Hepatocyte (in vitro differentiated cells): ENCODE measurements around the gene BTG1. TPM values are rescaled to one million over a fixed set of nuclear protein-coding genes. Genes with fewer than 3 reads are reported as not detected.

ENCODE experiments used
- DNase-seq: peaks from one replicate; pipeline ENCODE4 v3.0.0-alpha.2; 2016; ENCODE audit warnings: low spot score
- H2AFZ ChIP-seq: fragments of 200-600 bp; sonication (generic); 2 replicates; pipeline ENCODE4 v1.6.0; 2016; ENCODE audit warnings: antibody characterized with exemption, mild to moderate bottlenecking
- H3K27ac ChIP-seq: fragments of 200-600 bp; sonication (generic); 2 replicates; pipeline ENCODE4 v1.5.1; 2016; ENCODE audit warnings: mild to moderate bottlenecking
- H3K27me3 ChIP-seq: fragments of 200-600 bp; sonication (generic); 2 replicates; pipeline ENCODE4 v1.6.1; 2016
- H3K36me3 ChIP-seq: fragments of 200-600 bp; sonication (generic); replicated peaks from 2 replicates; pipeline ENCODE4 v1.5.1; 2016; ENCODE audit warnings: low read depth; ENCODE audit not compliant: insufficient read depth
- H3K4me1 ChIP-seq: fragments of 200-600 bp; sonication (generic); 2 replicates; pipeline ENCODE4 v1.5.1; 2016; ENCODE audit warnings: mild to moderate bottlenecking, moderate library complexity; ENCODE audit not compliant: insufficient read depth
- H3K4me2 ChIP-seq: fragments of 200-600 bp; sonication (generic); 2 replicates; pipeline ENCODE4 v1.6.0; 2016
- H3K4me3 ChIP-seq: fragments of 200-600 bp; sonication (generic); 2 replicates; pipeline ENCODE4 v1.5.1; 2016; ENCODE audit warnings: mild to moderate bottlenecking
- H3K79me2 ChIP-seq: fragments of 200-600 bp; sonication (generic); 2 replicates; pipeline ENCODE4 v1.6.0; 2017; ENCODE audit warnings: mild to moderate bottlenecking
- H3K9me2 ChIP-seq: fragments of 200-600 bp; sonication (generic); replicated peaks from 2 replicates; pipeline ENCODE4 v1.6.0; 2017; ENCODE audit warnings: mild to moderate bottlenecking; ENCODE audit not compliant: insufficient read depth
- H3K9me3 ChIP-seq: fragments of 200-600 bp; sonication (generic); 2 replicates; pipeline ENCODE4 v1.5.1; 2016; ENCODE audit warnings: low read depth, mild to moderate bottlenecking
- H4K20me1 ChIP-seq: fragments of 200-600 bp; sonication (generic); 2 replicates; pipeline ENCODE4 v1.6.0; 2016; ENCODE audit warnings: mild to moderate bottlenecking; ENCODE audit not compliant: insufficient read depth, poor library complexity, severe bottlenecking
- EZH2 ChIP-seq: fragments of 200-600 bp; sonication (generic); IDR thresholded peaks from 2 replicates; pipeline ENCODE4 v1.6.1; 2016; ENCODE audit warnings: antibody characterized with exemption, mild to moderate bottlenecking, borderline replicate concordance
- EZH2phosphoT487 ChIP-seq: fragments of 200-600 bp; sonication (generic); IDR thresholded peaks from one replicate; pipeline ENCODE4 v1.6.1; 2018; ENCODE audit warnings: antibody characterized with exemption, mild to moderate bottlenecking, low read depth, moderate library complexity; ENCODE audit not compliant: unreplicated experiment, severe bottlenecking
- WGBS: methylation state at CpG from one replicate; pipeline ENCODE4 v1.1.6; 2016; ENCODE audit warnings: low lambda C conversion rate; ENCODE audit errors: missing lambda C conversion rate; 5-methylcytosine and 5-hydroxymethylcytosine counted together
- polyA plus RNA-seq: library from polyadenylated mRNA; unstranded; fragments of >200 nt; fragmentation: Nextera tagmentation; extraction: Ambion mirVana; gene quantifications from 2 replicates; pipeline ENCODE4 v1.2.1, GENCODE V29; 2016
- total RNA-seq: library from RNA; depleted of rRNA; stranded (reverse); fragments of >200 nt; gene quantifications from 2 replicates; pipeline ENCODE4 v1.2.3, GENCODE V29; 2014
- TF ChIP-seq, protein P1 (sequence below): fragments of 200-600 bp; sonication (generic); IDR thresholded peaks from 2 replicates; pipeline ENCODE4 v1.5.1; 2016; ENCODE audit warnings: antibody characterized with exemption, mild to moderate bottlenecking; ENCODE audit not compliant: poor library complexity

Gene BTG1
- total and polyA plus RNA-seq, 2 experiments from 2014 or later, result 72.0 to 146 TPM

DNA sequence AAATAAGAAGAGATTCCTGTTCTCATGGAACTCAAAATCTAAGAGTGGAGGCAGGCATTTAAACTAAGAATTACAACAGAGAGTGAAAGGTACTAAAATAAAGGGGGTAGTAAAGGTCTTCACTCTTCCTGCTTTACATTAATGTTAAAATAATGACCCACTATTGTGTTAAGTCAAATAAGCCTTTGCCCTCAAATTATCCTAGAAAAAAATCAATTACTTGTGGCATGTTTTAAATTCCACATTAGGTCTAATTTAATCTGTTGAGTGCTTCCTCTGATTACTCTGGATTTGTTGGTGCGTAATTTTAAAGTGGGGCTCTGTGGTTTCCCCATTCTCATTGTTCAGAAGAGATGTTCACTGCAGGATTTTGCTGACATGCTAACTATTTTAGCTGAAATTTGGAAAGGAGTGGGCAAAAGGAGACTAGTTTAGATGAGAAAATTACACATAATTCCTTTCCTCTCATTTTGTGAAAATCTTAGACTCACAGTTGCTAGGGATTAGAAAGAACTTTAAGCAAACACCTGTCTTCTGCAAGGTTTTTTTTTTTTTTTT, 35.5 kb downstream of the BTG1 start:
- no peak for DNase-seq
- H3K4me2 ChIP-seq, result no peak overlapping the region
- no peaks in the 10 kb centered on the region for H3K9me3 ChIP-seq
- H3K27ac ChIP-seq, result no peak overlapping the region
- no peaks in the 10 kb centered on the region for H4K20me1 ChIP-seq
- TF ChIP-seq EZH2, result no peak
- TF ChIP-seq, protein P1, sequence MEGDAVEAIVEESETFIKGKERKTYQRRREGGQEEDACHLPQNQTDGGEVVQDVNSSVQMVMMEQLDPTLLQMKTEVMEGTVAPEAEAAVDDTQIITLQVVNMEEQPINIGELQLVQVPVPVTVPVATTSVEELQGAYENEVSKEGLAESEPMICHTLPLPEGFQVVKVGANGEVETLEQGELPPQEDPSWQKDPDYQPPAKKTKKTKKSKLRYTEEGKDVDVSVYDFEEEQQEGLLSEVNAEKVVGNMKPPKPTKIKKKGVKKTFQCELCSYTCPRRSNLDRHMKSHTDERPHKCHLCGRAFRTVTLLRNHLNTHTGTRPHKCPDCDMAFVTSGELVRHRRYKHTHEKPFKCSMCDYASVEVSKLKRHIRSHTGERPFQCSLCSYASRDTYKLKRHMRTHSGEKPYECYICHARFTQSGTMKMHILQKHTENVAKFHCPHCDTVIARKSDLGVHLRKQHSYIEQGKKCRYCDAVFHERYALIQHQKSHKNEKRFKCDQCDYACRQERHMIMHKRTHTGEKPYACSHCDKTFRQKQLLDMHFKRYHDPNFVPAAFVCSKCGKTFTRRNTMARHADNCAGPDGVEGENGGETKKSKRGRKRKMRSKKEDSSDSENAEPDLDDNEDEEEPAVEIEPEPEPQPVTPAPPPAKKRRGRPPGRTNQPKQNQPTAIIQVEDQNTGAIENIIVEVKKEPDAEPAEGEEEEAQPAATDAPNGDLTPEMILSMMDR, result no peak
- TF ChIP-seq EZH2phosphoT487, result no peak
- no peak overlapping the region for H3K4me3 ChIP-seq
- WGBS, result 50% methylated on average over 1 of the region's 1 CpG
- H3K9me2 ChIP-seq, result no peaks in the 10 kb centered on the region
- H3K79me2 ChIP-seq, result peaks cover 5% of the 10 kb centered on the region
- no peaks in the 10 kb centered on the region for H3K27me3 ChIP-seq
- no peaks in the 10 kb centered on the region for H3K36me3 ChIP-seq
- H2AFZ ChIP-seq, result no peak overlapping the region
- peaks cover 14% of the 10 kb centered on the region for H3K4me1 ChIP-seq

DNA sequence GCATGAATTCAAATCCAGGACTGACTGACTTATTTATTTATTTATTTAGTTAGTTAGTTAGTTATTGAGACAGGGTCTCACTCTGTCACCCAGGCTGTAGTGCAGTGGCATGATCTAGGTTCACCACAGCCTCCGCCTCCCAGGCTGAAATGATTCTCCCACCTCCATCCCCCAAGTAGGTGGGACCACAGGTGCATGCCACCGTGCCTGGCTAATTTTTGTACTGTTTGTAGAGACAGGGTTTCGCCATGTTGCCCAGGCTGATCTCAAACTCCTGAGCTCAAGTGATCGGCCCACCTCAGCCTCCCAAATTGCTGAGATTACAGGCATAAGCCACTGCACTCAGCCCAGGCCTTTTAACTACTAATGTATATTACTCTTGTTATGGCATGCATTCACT, 36.0 kb downstream of the BTG1 start:
- H3K4me3 ChIP-seq, result no peak overlapping the region

DNA sequence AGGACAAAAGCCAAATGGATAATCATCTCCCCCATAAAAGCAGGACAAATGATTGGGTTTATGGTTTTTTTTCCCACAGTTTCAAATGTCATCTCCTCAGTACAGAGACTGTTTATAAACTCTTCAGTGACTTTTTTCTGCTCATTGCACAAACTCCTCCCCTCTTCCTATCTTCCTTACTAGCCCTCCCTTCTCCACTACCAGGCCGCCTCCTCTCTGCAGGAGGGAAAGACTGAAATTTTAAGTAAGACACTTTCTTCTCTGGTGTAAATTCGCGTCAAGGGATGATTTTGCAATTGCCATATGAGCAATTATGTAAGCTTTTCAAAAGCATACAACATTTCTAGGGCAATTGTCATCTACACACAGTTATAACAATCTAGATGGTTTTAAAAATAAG, 37.0 kb downstream of the BTG1 start:
- 40% methylated on average over 3 of the region's 3 CpGs for WGBS
- Histone ChIP-seq H3K4me2 (peak overlapping the region; percentile 43), H3K27ac (peak overlapping the region; percentile 32), H3K79me2 (no peaks in the 10 kb centered on the region), H3K27me3 (no peaks in the 10 kb centered on the region), H3K4me3 (no peak overlapping the region), H2AFZ (no peak overlapping the region), H3K9me3 (no peaks in the 10 kb centered on the region), H3K4me1 (peaks cover 14% of the 10 kb centered on the region), H4K20me1 (no peaks in the 10 kb centered on the region), H3K36me3 (no peaks in the 10 kb centered on the region), H3K9me2 (no peaks in the 10 kb centered on the region)
- peak; percentile 10 for DNase-seq
- no peak for TF ChIP-seq EZH2phosphoT487
- TF ChIP-seq, protein P1, result no peak
- no peak for TF ChIP-seq EZH2

More for the DNA sequence above, 36.0 kb downstream of the BTG1 start:
- Histone ChIP-seq H2AFZ (no peak overlapping the region), H3K9me2 (no peaks in the 10 kb centered on the region), H3K4me1 (peaks cover 14% of the 10 kb centered on the region), H3K27ac (no peak overlapping the region), H3K27me3 (no peaks in the 10 kb centered on the region), H3K36me3 (no peaks in the 10 kb centered on the region), H3K9me3 (no peaks in the 10 kb centered on the region), H4K20me1 (no peaks in the 10 kb centered on the region), H3K4me2 (no peak overlapping the region), H3K79me2 (peaks cover 5% of the 10 kb centered on the region)
- 79% methylated on average over 4 of the region's 4 CpGs for WGBS
- TF ChIP-seq, protein P1, result no peak
- TF ChIP-seq EZH2, result no peak
- no peak for DNase-seq
